Measurements from ENCODE around the gene RALA. TPM values are rescaled to one million over a fixed set of nuclear protein-coding genes. Genes with fewer than 3 reads are reported as not detected.

RALA gene
- total RNA-seq, 2 donors from 2014 or later = 38.4 to 47.1 TPM

Other genes with a start within 250 kb of the RALA start
- 10 to 100 TPM; 12.4 to 12.8 TPM for gene YAE1, start 57.2 kb upstream of the RALA start, total RNA-seq